Posterior vena cava (tissue), 2 donors: ENCODE results near the gene LYST. TPM values are rescaled to one million over a fixed set of nuclear protein-coding genes. Genes with fewer than 3 reads are reported as not detected.
"Not testable (repeated sequence)": the region's sequence is repeated elsewhere in the genome, so short reads cannot be mapped to it uniquely, and the experiment has no call there.

Source experiments
- DNase-seq: peaks from one replicate; pipeline ENCODE4 v3.0.0-alpha.2; 2020; ENCODE audit warnings: low spot score
- intact Hi-C, 2 donors: fragments of 100-400 bp; cut with DNase I; formaldehyde crosslinking; loops; one replicate each; pipeline versions ENCODE4 v1.14.1 to v1.14.2; 2022 to 2023
- total RNA-seq, 2 donors: library from RNA; stranded (reverse); fragmentation: NEBNext Ultra II Directional; extraction: Animal tissue kit (Norgen Biotek cat#: 25700); gene quantifications; one replicate each; pipeline ENCODE4 v1.2.1, GENCODE V29; 2021
- donor health status: DM: yes; HTN: yes; CAD: no.
- donor health status: DM: yes; HTN: yes; CAD: no.

The LYST gene
- total RNA-seq, 2 donors from 2014 or later: 51.2 to 53.5 TPM

DNA sequence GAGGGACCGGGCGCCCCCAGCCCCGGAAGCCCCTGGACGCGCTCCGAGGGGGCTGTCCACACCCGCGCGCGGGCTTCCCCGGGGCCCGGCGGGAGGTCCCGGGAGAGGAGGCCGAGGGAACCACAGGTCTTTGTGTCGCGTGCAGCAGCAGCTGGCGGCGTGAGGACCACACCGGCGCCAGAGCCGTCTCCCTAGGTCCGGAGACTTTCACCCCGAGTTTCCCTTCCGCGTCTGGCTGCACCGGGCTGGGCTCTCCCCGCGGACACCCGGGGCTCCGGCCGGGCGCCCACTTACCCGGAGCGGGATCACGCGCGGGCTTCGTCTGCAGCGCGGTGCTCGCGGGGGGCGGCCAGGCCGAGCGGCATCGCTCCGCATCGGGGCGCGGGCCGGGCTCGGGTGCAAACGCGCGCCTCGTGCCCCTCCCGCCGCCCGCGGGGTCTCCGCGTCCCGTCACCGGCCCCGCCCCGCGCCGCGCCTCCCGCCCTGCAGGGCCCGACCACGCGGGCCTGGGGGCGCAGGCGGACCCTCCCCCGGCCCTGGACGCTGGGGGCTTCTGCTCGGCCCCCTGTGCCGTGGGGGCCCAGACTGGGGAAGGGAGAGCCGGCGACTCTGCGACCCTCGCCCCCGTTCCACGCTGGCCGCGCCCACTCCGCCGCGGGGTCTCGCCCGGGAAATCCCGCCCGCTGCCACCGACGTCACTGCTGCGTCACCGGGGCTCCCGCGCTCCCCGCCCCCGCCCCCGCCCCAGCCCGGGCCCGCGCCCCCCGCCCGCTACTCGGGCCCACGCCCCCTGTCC, 217.1 kb downstream of the LYST start, which contains the start of gene GNG4:
Gene GNG4, minus strand, starts transcription at position 417 of the 796 bp plus-strand sequence. CDS start 65,946 bp downstream, outside the sequence.
- intact Hi-C loops: no loop called here

GRCh38 chr1:235648954-235649367, 217.7 kb downstream of the LYST start:
- intact Hi-C loops: no loop called here
- peak; percentile 84 for DNase-seq

More for the DNA sequence above, 217.1 kb downstream of the LYST start, which contains the start of gene GNG4:
- no peak for DNase-seq

- intact Hi-C loops: no loop called here
- DNase-seq: no peak
Measured at GRCh38 chr1:235648407-235648907, 218.2 kb downstream of the LYST start.

GRCh38 chr1:235647537-235647936, 219.2 kb downstream of the LYST start:
- DNase-seq, intact Hi-C loops: not testable (repeated sequence)

- intact Hi-C loops: no loop called here
- DNase-seq: no peak
Measured at GRCh38 chr1:235646463-235646862, 220.2 kb downstream of the LYST start.

- intact Hi-C loops: no loop called here
- no peak for DNase-seq
Measured at GRCh38 chr1:235644693-235645305, 221.9 kb downstream of the LYST start.

- DNase-seq: no peak
- intact Hi-C loops: no loop called here
Measured at GRCh38 chr1:235643837-235644692, 222.6 kb downstream of the LYST start.

DNA sequence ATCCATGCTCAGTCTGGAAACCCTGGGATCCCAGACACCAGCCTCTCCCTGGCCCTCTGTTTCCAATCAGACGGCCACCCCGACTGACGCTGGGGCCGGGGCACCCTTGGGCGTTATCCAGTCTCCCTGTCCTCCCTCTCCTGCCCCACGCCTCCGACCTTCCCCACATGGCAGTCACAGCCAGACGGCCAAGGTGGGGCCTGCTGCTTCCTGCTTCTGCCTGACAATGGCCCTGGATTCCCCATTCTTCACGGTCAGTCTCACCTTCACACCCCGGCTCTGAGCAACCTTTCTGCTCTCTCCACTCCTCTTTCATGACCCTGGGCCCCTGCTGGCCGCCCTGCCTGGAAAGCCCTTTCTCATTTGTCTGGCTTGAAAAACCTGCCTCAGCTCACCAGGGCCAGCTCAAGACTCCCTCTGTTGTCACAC, 223.7 kb downstream of the LYST start:
- DNase-seq: peak; percentile 62
- intact Hi-C loops: no loop called here

DNA sequence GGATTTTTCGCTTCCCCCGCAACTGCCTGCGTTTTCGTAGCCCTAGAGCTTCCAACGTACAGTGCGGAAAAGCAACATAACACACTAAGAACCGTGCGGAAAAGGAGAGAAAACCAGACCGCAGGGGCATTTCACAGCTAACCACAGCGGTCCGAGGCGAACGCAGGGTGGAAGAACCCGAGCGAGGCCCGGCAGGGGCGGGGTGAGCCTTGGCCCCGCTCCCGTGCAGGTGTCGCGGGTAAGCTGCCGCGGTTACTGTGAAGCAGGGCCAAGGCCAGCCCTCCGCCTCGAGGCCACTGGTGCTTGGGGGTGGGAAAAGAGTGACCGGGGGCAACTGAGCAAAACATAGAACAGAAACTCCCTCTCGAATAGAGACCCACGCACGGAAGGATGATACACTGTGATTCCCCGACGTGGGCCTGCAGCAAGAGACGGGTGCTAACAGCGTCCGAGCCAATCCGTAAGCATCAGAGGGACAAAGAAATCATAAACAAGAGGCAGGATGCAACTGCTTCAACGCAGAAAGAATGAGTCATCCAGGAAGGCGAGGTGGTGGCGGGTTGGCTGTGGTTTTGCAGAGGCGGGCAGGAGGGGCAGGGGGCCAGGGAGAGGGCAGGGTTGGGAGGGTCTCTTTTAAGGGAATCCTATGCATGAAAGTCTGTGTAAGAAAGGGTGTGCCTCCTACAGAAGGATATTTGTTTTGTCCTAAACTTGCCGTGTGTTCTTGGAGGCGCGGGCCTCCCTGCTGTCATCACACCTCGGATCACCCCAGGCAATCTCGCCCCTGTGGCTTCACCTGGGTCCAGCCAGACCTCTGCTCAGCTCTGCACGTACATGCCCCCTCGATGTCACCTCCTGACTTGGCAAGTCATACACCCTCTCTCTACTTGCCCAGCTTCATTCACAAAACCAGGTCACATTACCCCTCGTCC, 224.4 kb downstream of the LYST start:
- DNase-seq: peak; percentile 79
- intact Hi-C loops: no loop called here

GRCh38 chr1:235640580-235640979, 226.1 kb downstream of the LYST start:
- DNase-seq: peak; percentile 41
- intact Hi-C loops: no loop called here

DNA sequence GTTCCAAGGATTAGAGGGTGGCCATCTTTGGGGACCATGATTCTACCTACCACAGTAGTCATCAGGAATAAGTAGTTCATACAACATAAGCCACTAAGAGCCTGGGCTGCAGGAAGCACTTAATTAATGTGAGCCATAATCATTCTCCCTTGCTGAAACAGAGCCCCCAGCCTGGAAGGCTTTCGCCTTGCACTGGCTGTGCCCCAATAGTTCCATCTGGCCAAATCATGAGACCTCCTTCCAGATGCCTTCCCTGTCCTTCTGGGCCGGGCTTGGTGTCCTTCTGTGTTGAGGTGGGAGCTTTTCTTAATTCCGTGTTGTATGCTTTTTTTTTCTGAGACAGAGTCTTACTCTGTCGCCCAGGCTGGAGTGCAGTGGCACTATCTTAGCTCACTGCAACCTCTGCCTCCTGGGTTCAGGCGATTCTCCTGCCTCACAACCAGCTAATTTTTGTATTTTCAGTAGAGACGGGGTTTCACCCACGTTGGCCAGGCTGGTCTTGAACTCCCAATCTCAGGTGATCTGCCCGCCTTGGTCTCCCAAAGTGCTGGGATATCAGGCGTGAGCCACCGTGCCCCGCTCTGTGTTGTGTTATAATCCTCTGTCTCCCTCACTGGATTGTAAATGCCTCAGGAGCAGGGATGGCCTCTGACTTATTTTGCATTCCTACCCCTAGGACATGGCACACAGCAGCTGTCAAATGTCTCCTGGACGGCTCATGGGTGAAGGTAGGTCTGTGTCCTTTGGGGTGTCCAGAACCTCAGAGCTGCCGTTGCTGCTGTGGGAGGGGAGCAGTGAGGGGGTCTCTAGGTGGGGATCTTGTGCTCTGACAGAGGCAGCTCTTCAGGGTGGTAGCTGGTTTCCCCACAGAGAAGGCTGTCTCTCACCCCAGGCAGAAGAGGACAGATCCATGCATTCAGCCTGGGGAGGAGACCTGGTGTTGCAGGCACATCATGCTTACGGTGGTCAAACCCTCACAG, 227.2 kb downstream of the LYST start:
- peak; percentile 58 for DNase-seq
- intact Hi-C loops: no loop called here

DNA sequence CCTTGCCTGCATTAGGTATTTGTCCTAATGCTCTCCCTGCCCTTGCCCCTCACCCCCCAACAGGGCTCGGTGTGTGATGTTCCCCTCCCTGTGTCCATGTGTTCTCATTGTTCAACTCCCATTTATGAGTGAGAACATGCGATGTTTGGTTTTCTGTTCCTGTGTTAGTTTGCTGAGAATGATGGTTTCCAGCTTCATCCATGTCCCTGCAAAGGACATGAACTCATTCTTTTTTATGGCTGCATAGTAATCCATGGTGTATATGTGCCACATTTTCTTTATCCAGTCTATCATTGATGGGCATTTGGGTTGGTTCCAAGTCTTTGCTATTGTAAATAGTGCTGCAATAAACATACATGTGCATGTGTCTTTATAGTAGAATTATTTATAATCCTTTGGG, 228.1 kb downstream of the LYST start:
- DNase-seq, intact Hi-C loops: not testable (repeated sequence)

DNA sequence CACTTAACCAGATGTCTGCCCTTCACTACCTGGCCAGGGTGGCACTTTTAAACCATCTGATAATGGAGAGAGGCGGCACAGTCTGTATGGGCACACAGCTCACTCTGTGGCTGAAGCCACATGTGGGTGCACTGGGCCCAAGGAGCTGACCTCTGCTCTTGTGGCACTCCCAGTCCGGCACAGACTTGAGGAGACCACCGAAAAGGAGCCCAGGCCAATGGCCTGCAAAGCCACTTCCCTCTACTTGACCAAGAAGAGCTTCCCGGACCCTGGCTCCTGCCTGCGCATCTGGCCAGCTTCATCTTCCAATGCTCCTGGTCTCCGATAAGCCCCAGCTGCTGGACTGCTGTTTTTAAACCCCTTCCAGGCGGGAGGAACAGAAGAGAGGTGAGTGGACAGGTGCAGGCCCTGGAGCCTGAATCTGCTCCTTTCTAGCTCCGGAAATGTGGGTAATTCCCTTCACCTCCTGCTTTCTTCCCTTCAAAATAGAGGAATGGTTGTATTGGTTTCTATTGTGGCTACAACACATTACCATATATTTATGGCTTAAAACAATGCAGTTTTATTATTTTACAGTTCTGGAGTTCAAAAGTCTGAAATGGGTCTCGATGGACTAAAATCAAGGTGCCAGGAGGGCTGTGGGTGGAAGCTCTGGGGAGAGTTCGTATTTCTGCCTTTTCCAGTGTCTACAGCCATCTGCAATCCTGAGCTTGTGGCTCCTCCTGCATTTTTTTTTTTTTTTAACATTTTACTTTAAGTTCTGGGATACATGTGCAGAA, 228.8 kb downstream of the LYST start:
- DNase-seq: peak; percentile 30
- intact Hi-C loops: no loop called here

- intact Hi-C loops: no loop called here
- peak; percentile 20 for DNase-seq
Measured at GRCh38 chr1:235635938-235636662, 230.6 kb downstream of the LYST start.

DNA sequence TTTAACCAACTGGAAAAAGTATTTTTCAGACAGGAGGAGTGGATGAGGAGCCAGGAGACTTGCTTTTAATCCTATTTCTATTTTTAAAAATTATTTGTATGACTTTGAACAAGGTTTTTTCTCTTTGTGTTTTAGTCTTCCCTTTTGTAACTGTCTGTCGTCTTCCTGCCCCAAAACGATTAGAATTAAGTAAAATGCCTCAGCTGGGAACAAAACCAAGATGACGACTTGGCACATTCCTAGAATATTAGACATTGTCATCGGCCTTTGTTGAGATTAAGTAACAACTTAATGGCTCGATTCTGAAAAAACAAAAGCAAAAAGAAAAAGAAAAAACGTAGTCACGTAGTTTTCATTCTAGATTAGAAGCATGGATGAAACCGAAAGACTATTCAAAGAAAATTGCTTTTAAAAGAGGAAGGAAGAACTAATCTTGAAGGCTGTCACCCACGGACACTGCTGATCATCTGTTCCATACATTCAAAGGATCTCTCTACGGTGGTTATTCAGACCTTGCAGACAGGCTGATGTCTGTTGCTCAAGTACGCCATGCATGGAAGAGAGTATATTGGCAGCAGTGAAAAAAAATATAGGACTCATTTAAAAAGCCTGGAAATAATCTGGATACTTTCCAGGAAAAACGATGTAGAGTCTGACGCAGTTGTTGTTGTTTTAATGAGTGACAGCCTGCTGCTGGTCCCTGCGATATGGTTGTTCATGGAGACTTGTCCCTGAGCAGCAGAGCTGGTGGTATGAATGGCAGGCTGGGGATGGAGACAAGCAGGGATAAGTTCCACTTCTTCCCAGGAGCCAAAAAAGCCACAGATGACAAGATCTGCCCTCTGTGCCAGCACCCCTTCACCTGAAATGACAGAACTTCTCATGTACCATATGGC, 234.0 kb downstream of the LYST start:
- peak; percentile 14 for DNase-seq
- intact Hi-C loops: no loop called here
